GM21447 (cell line): ENCODE data around the gene B9D1.

Experiments
- ATAC-seq: cut with Tn5 transposase; IDR thresholded peaks from one replicate; pipeline ENCODE4 v1.9.1; 2021; ENCODE audit not compliant: unreplicated experiment

B9D1 gene

GRCh38 chr17:19305761-19306159, 56.8 kb downstream of the B9D1 start:
- ATAC-seq = no peak

- no peak for ATAC-seq
These were observed 57.3 kb downstream of the B9D1 start for GRCh38 chr17:19305256-19305655.

- ATAC-seq = no peak
These were observed 57.8 kb downstream of the B9D1 start for GRCh38 chr17:19304751-19305150.

GRCh38 chr17:19304209-19304608, 58.3 kb downstream of the B9D1 start:
- ATAC-seq = no peak

- ATAC-seq = no peak
These were observed 59.2 kb downstream of the B9D1 start for GRCh38 chr17:19303367-19303776.

- ATAC-seq = no peak
These were observed 59.7 kb downstream of the B9D1 start for GRCh38 chr17:19302791-19303331.

GRCh38 chr17:19301973-19302372, 60.5 kb downstream of the B9D1 start:
- ATAC-seq = no peak

GRCh38 chr17:19301274-19301951, 61.1 kb downstream of the B9D1 start:
- no peak for ATAC-seq

- ATAC-seq = no peak
These were observed 62.7 kb downstream of the B9D1 start for GRCh38 chr17:19299866-19300265.

GRCh38 chr17:19299214-19299747, 63.2 kb downstream of the B9D1 start:
- no peak for ATAC-seq

- ATAC-seq = no peak
These were observed 63.8 kb downstream of the B9D1 start for GRCh38 chr17:19298569-19299213.

GRCh38 chr17:19296786-19297778, 65.4 kb downstream of the B9D1 start:
- ATAC-seq = no peak

GRCh38 chr17:19295473-19296135, 66.9 kb downstream of the B9D1 start:
- no peak for ATAC-seq

GRCh38 chr17:19294443-19294842, 68.1 kb downstream of the B9D1 start:
- ATAC-seq = no peak
